ENCODE results near the gene AGPAT2. TPM values are rescaled to one million over a fixed set of nuclear protein-coding genes. Genes with fewer than 3 reads are reported as not detected.

AGPAT2 gene
- total RNA-seq, 1 donor from 2014 or later, result 36.4 TPM

- Mint-ChIP-seq H3K27ac (ENCODE audit: unreplicated experiment) (no peak overlapping the region), H3K36me3 (ENCODE audit: unreplicated experiment) (no peaks in the 10 kb centered on the region), H3K9me3 (ENCODE audit: unreplicated experiment) (no peaks in the 10 kb centered on the region), H3K4me3 (ENCODE audit: unreplicated experiment) (peak overlapping the region; percentile 75), H3K27me3 (ENCODE audit: unreplicated experiment) (no peaks in the 10 kb centered on the region), H3K4me1 (ENCODE audit: unreplicated experiment) (peaks cover 13% of the 10 kb centered on the region)
- no peak for DNase-seq (ENCODE audit: extremely low spot score, unreplicated experiment)
- peak; percentile 9 for TF ChIP-seq CTCF (IDR thresholded peaks at IDR 0.05)
Measured at GRCh38 chr9:136665111-136665703, 22.1 kb downstream of the AGPAT2 start.

DNA sequence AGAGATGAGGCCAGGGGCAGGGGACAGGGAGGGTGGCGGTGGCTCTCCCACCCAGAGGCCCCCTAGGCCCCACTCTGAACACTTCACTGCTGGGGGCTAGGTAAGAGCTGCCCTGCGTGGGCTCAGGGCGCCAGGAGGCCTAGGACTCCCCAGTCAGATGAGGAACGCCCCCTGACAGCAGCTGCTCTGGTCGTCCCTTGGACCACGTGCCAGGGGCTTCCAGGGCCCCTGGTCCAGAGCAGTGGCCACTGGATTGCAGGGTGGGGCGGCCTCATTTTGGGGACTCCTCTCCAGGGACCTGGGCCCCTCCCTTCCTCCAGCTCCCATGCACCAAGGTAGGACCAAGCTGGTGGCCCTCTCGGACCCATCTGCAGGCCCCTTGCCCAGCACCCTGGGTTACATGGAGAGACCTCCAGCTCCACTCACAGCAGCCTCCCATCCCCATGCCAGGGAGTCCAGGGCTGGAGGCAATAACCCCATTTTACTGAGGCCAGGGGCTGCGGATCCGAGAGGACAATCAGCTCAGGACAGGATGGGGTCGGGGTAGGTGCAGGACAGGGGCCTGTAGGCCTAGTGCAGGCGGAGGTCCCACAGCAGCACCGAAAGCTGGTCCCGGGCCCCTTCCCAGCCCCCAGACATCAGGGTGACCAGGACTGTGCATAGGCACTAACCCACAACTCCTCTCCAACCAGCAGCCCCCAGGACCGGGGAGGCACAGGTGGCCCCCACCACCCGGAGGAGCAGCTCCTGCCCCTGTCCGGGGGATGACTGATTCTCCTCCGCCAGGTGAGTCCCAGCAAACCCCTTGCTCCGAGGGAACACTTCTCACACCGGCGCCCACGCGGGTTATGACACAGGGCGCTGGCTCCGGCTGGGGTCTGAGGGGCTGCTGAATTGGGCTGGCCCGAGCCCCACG lies 23.0 kb downstream of the AGPAT2 start:
- Mint-ChIP-seq H3K9me3 (ENCODE audit: unreplicated experiment) (no peaks in the 10 kb centered on the region), H3K36me3 (ENCODE audit: unreplicated experiment) (no peaks in the 10 kb centered on the region), H3K4me3 (ENCODE audit: unreplicated experiment) (peak overlapping the region; percentile 75), H3K27ac (ENCODE audit: unreplicated experiment) (no peak overlapping the region), H3K27me3 (ENCODE audit: unreplicated experiment) (no peaks in the 10 kb centered on the region), H3K4me1 (ENCODE audit: unreplicated experiment) (peaks cover 13% of the 10 kb centered on the region)
- TF ChIP-seq CTCF (IDR thresholded peaks at IDR 0.05), result no peak
- DNase-seq (ENCODE audit: extremely low spot score, unreplicated experiment), result no peak

DNA sequence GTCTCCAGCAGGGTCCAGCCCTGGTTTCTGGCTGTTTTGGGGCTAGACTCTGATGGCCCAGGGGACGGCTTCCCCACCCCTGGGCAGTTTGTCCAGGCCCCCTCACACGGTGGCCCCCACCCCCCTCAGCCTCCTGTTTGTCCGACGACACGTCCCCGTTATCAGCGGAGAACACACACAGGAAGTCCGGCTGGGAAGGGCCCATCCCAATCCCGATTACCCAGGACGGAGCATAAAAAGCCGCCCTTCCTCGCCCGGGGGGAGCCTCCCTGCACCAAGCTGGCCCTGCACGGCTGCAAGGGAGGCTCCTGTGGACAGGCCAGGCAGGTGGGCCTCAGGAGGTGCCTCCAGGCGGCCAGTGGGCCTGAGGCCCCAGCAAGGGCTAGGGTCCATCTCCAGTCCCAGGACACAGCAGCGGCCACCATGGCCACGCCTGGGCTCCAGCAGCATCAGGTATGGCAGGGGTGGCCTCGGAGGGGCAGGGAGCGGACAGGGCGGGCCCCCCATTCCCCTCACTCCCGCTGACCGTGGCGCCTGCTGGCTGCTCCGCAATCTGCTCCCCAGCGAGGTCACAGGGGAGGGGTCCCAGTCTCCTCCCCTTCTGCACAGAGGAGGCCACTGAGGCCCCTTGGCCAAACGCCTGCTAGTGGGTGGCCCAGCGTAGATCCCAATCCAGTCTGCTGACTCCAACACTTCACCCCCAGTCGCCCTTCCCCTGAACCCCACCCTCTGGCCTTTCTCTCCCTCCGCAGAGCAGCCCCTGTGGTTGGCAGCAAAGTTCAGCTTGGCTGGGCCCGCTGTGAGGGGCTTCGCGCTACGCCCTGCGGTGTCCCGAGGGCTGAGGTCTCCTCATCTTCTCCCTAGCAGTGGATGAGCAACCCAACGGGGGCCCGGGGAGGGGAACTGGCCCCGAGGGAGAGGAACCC lies 24.3 kb downstream of the AGPAT2 start, which contains the start of gene EGFL7:
Gene EGFL7, plus strand, starts transcription at position 261 of the 926 bp plus-strand sequence. CDS start 5,367 bp downstream, outside the sequence.
- Mint-ChIP-seq H3K36me3 (ENCODE audit: unreplicated experiment) (no peaks in the 10 kb centered on the region), H3K27ac (ENCODE audit: unreplicated experiment) (no peak within 1 kb of the TSS), H3K4me1 (ENCODE audit: unreplicated experiment) (peaks cover 8% of the 10 kb centered on the region), H3K4me3 (ENCODE audit: unreplicated experiment) (no peak within 1 kb of the TSS), H3K27me3 (ENCODE audit: unreplicated experiment) (peaks cover 2% of the 10 kb centered on the region), H3K9me3 (ENCODE audit: unreplicated experiment) (no peaks in the 10 kb centered on the region)
- TF ChIP-seq CTCF (IDR thresholded peaks at IDR 0.05), result no peak
- DNase-seq (ENCODE audit: extremely low spot score, unreplicated experiment), result no peak

DNA sequence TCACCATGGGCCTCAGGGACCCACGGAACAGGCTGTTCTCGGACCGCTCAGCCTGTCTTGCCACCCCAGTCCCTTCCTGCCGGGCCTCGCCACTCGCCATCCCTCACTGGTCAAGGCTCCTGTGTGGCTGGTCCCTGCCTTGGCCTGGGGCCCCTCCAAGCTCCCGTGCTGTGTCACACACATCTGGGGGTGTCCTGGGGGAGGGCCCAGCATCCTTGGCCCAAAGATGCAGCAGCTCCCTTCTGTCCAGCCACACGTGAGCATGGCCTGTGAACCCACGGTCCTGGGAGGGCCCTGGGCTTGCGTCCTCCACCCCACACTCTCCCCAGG lies 25.0 kb downstream of the AGPAT2 start:
- Mint-ChIP-seq H3K27ac (ENCODE audit: unreplicated experiment) (no peak overlapping the region), H3K4me3 (ENCODE audit: unreplicated experiment) (no peak overlapping the region), H3K36me3 (ENCODE audit: unreplicated experiment) (no peaks in the 10 kb centered on the region)

More for the DNA sequence above, 25.0 kb downstream of the AGPAT2 start:
- Mint-ChIP-seq H3K9me3 (ENCODE audit: unreplicated experiment) (no peaks in the 10 kb centered on the region), H3K4me1 (ENCODE audit: unreplicated experiment) (peaks cover 5% of the 10 kb centered on the region), H3K27me3 (ENCODE audit: unreplicated experiment) (peaks cover 2% of the 10 kb centered on the region)
- no peak for DNase-seq (ENCODE audit: extremely low spot score, unreplicated experiment)
- no peak for TF ChIP-seq CTCF (IDR thresholded peaks at IDR 0.05)

Measured in osteocyte (in vitro differentiated cells).